ENCODE data around the gene GOPC.

Gene GOPC

GRCh38 chr6:117592983-117593759 lies 9.1 kb downstream of the GOPC start:
- no peaks in the 10 kb centered on the region for H3K9me3 ChIP-seq (replicated peaks; ENCODE audit: low read length)
- H3K4me1 ChIP-seq (ENCODE audit: control insufficient read depth, insufficient read depth, low read length) = no peaks in the 10 kb centered on the region
- no peak overlapping the region for H3K9ac ChIP-seq (ENCODE audit: low read depth, low read length)
- no peaks in the 10 kb centered on the region for H3K27me3 ChIP-seq (ENCODE audit: control insufficient read depth, insufficient read depth, low read length)
- H3K36me3 ChIP-seq (ENCODE audit: insufficient read depth, low read length) = peaks cover 38% of the 10 kb centered on the region
- H3K4me3 ChIP-seq (ENCODE audit: low read length) = no peak overlapping the region
- no peak overlapping the region for H3K4me2 ChIP-seq (ENCODE audit: low read length)

GRCh38 chr6:117591405-117591804 lies 10.9 kb downstream of the GOPC start:
- H3K9ac ChIP-seq (ENCODE audit: low read depth, low read length) = no peak overlapping the region
- H3K36me3 ChIP-seq (ENCODE audit: insufficient read depth, low read length) = peaks cover 26% of the 10 kb centered on the region
- H3K4me1 ChIP-seq (ENCODE audit: control insufficient read depth, insufficient read depth, low read length) = no peaks in the 10 kb centered on the region
- H3K4me2 ChIP-seq (ENCODE audit: low read length) = no peak overlapping the region
- H3K9me3 ChIP-seq (replicated peaks; ENCODE audit: low read length) = no peaks in the 10 kb centered on the region
- H3K27me3 ChIP-seq (ENCODE audit: control insufficient read depth, insufficient read depth, low read length) = no peaks in the 10 kb centered on the region
- no peak overlapping the region for H3K4me3 ChIP-seq (ENCODE audit: low read length)

- no peaks in the 10 kb centered on the region for H3K27me3 ChIP-seq (ENCODE audit: control insufficient read depth, insufficient read depth, low read length)
- no peak overlapping the region for H3K9ac ChIP-seq (ENCODE audit: low read depth, low read length)
- H3K9me3 ChIP-seq (replicated peaks; ENCODE audit: low read length) = no peaks in the 10 kb centered on the region
- no peak overlapping the region for H3K4me3 ChIP-seq (ENCODE audit: low read length)
- no peaks in the 10 kb centered on the region for H3K4me1 ChIP-seq (ENCODE audit: control insufficient read depth, insufficient read depth, low read length)
- H3K4me2 ChIP-seq (ENCODE audit: low read length) = no peak overlapping the region
- H3K36me3 ChIP-seq (ENCODE audit: insufficient read depth, low read length) = peaks cover 26% of the 10 kb centered on the region
These were observed 11.9 kb downstream of the GOPC start for GRCh38 chr6:117590447-117590846.

- H3K27me3 ChIP-seq (ENCODE audit: control insufficient read depth, insufficient read depth, low read length) = no peaks in the 10 kb centered on the region
- H3K9ac ChIP-seq (ENCODE audit: low read depth, low read length) = no peak overlapping the region
- no peaks in the 10 kb centered on the region for H3K9me3 ChIP-seq (replicated peaks; ENCODE audit: low read length)
- no peak overlapping the region for H3K4me2 ChIP-seq (ENCODE audit: low read length)
- H3K4me3 ChIP-seq (ENCODE audit: low read length) = no peak overlapping the region
- peaks cover 33% of the 10 kb centered on the region for H3K36me3 ChIP-seq (ENCODE audit: insufficient read depth, low read length)
- no peaks in the 10 kb centered on the region for H3K4me1 ChIP-seq (ENCODE audit: control insufficient read depth, insufficient read depth, low read length)
These were observed 16.7 kb downstream of the GOPC start for GRCh38 chr6:117585647-117586046.

- H3K36me3 ChIP-seq (ENCODE audit: insufficient read depth, low read length) = peaks cover 90% of the 10 kb centered on the region
These were observed 28.1 kb downstream of the GOPC start for GRCh38 chr6:117574198-117574597.

GRCh38 chr6:117573006-117573680 lies 29.2 kb downstream of the GOPC start:
- Histone ChIP-seq H3K4me2 (ENCODE audit: low read length) (no peak overlapping the region), H3K9me3 (replicated peaks; ENCODE audit: low read length) (no peaks in the 10 kb centered on the region), H3K27me3 (ENCODE audit: control insufficient read depth, insufficient read depth, low read length) (no peaks in the 10 kb centered on the region), H3K9ac (ENCODE audit: low read depth, low read length) (no peak overlapping the region), H3K4me3 (ENCODE audit: low read length) (no peak overlapping the region), H3K36me3 (ENCODE audit: insufficient read depth, low read length) (peaks cover 91% of the 10 kb centered on the region), H3K4me1 (ENCODE audit: control insufficient read depth, insufficient read depth, low read length) (no peaks in the 10 kb centered on the region)

More at GRCh38 chr6:117574198-117574597, 28.1 kb downstream of the GOPC start:
- Histone ChIP-seq H3K27me3 (ENCODE audit: control insufficient read depth, insufficient read depth, low read length) (no peaks in the 10 kb centered on the region), H3K4me3 (ENCODE audit: low read length) (no peak overlapping the region), H3K9ac (ENCODE audit: low read depth, low read length) (no peak overlapping the region), H3K4me2 (ENCODE audit: low read length) (no peak overlapping the region), H3K4me1 (ENCODE audit: control insufficient read depth, insufficient read depth, low read length) (no peaks in the 10 kb centered on the region), H3K9me3 (replicated peaks; ENCODE audit: low read length) (no peaks in the 10 kb centered on the region)

- H3K4me2 ChIP-seq (ENCODE audit: low read length) = no peak overlapping the region
- H3K4me1 ChIP-seq (ENCODE audit: control insufficient read depth, insufficient read depth, low read length) = no peaks in the 10 kb centered on the region
- H3K36me3 ChIP-seq (ENCODE audit: insufficient read depth, low read length) = peaks cover 91% of the 10 kb centered on the region
- no peaks in the 10 kb centered on the region for H3K27me3 ChIP-seq (ENCODE audit: control insufficient read depth, insufficient read depth, low read length)
- no peak overlapping the region for H3K9ac ChIP-seq (ENCODE audit: low read depth, low read length)
- no peaks in the 10 kb centered on the region for H3K9me3 ChIP-seq (replicated peaks; ENCODE audit: low read length)
- no peak overlapping the region for H3K4me3 ChIP-seq (ENCODE audit: low read length)
These were observed 33.4 kb downstream of the GOPC start for GRCh38 chr6:117568831-117569410.

- no peaks in the 10 kb centered on the region for H3K9me3 ChIP-seq (replicated peaks; ENCODE audit: low read length)
- H3K4me1 ChIP-seq (ENCODE audit: control insufficient read depth, insufficient read depth, low read length) = no peaks in the 10 kb centered on the region
- H3K4me2 ChIP-seq (ENCODE audit: low read length) = no peak overlapping the region
- H3K4me3 ChIP-seq (ENCODE audit: low read length) = no peak overlapping the region
- no peaks in the 10 kb centered on the region for H3K27me3 ChIP-seq (ENCODE audit: control insufficient read depth, insufficient read depth, low read length)
- peaks cover 87% of the 10 kb centered on the region for H3K36me3 ChIP-seq (ENCODE audit: insufficient read depth, low read length)
- H3K9ac ChIP-seq (ENCODE audit: low read depth, low read length) = no peak overlapping the region
These were observed 34.1 kb downstream of the GOPC start for GRCh38 chr6:117568247-117568646.

GRCh38 chr6:117564681-117565080 lies 37.6 kb downstream of the GOPC start:
- H3K4me2 ChIP-seq (ENCODE audit: low read length) = no peak overlapping the region
- H3K36me3 ChIP-seq (ENCODE audit: insufficient read depth, low read length) = peaks cover 84% of the 10 kb centered on the region
- no peaks in the 10 kb centered on the region for H3K27me3 ChIP-seq (ENCODE audit: control insufficient read depth, insufficient read depth, low read length)
- no peaks in the 10 kb centered on the region for H3K9me3 ChIP-seq (replicated peaks; ENCODE audit: low read length)
- H3K9ac ChIP-seq (ENCODE audit: low read depth, low read length) = no peak overlapping the region
- H3K4me3 ChIP-seq (ENCODE audit: low read length) = no peak overlapping the region
- H3K4me1 ChIP-seq (ENCODE audit: control insufficient read depth, insufficient read depth, low read length) = no peaks in the 10 kb centered on the region

- Histone ChIP-seq H3K4me3 (ENCODE audit: low read length) (no peak overlapping the region), H3K4me1 (ENCODE audit: control insufficient read depth, insufficient read depth, low read length) (no peaks in the 10 kb centered on the region), H3K36me3 (ENCODE audit: insufficient read depth, low read length) (peaks cover 65% of the 10 kb centered on the region), H3K27me3 (ENCODE audit: control insufficient read depth, insufficient read depth, low read length) (no peaks in the 10 kb centered on the region), H3K9ac (ENCODE audit: low read depth, low read length) (no peak overlapping the region), H3K4me2 (ENCODE audit: low read length) (no peak overlapping the region), H3K9me3 (replicated peaks; ENCODE audit: low read length) (no peaks in the 10 kb centered on the region)
These were observed 41.2 kb downstream of the GOPC start for GRCh38 chr6:117561128-117561527.

GRCh38 chr6:117559299-117559698 lies 43.0 kb downstream of the GOPC start:
- H3K4me1 ChIP-seq (ENCODE audit: control insufficient read depth, insufficient read depth, low read length) = peaks cover 13% of the 10 kb centered on the region
- H3K36me3 ChIP-seq (ENCODE audit: insufficient read depth, low read length) = peaks cover 47% of the 10 kb centered on the region
- no peaks in the 10 kb centered on the region for H3K9me3 ChIP-seq (replicated peaks; ENCODE audit: low read length)
- H3K4me2 ChIP-seq (ENCODE audit: low read length) = no peak overlapping the region
- no peak overlapping the region for H3K4me3 ChIP-seq (ENCODE audit: low read length)
- no peak overlapping the region for H3K9ac ChIP-seq (ENCODE audit: low read depth, low read length)
- no peaks in the 10 kb centered on the region for H3K27me3 ChIP-seq (ENCODE audit: control insufficient read depth, insufficient read depth, low read length)

Data from skeletal muscle satellite cell (primary cell).